ENCODE measurements around the gene KIF1B.

KIF1B gene

GRCh38 chr1:10209590-10209904 lies 823 bp upstream of the KIF1B start:
- peak overlapping the region; percentile 99 for H3K4me3 ChIP-seq (ENCODE audit: low read depth, low read length)
- TF ChIP-seq CTCF (IDR thresholded peaks at IDR 0.05; ENCODE audit: low read depth, low read length), result no peak

- TF ChIP-seq CTCF (IDR thresholded peaks at IDR 0.05; ENCODE audit: low read depth, low read length), result no peak
- H3K4me3 ChIP-seq (ENCODE audit: low read depth, low read length), result peak overlapping the region; percentile 99
Measured at GRCh38 chr1:10210841-10211804, 753 bp downstream of the KIF1B start.

- TF ChIP-seq CTCF (IDR thresholded peaks at IDR 0.05; ENCODE audit: low read depth, low read length), result no peak
- H3K4me3 ChIP-seq (ENCODE audit: low read depth, low read length), result peak overlapping the region; percentile 99
Measured at GRCh38 chr1:10211805-10212410, 1.5 kb downstream of the KIF1B start.

- peak overlapping the region; percentile 99 for H3K4me3 ChIP-seq (ENCODE audit: low read depth, low read length)
- no peak for TF ChIP-seq CTCF (IDR thresholded peaks at IDR 0.05; ENCODE audit: low read depth, low read length)
Measured at GRCh38 chr1:10212476-10212875, 2.1 kb downstream of the KIF1B start.

GRCh38 chr1:10213186-10213705 lies 2.9 kb downstream of the KIF1B start:
- TF ChIP-seq CTCF (IDR thresholded peaks at IDR 0.05; ENCODE audit: low read depth, low read length), result no peak
- H3K4me3 ChIP-seq (ENCODE audit: low read depth, low read length), result no peak overlapping the region

- TF ChIP-seq CTCF (IDR thresholded peaks at IDR 0.05; ENCODE audit: low read depth, low read length), result no peak
Measured at GRCh38 chr1:10216090-10216749, 5.8 kb downstream of the KIF1B start.

More at GRCh38 chr1:10216090-10216749, 5.8 kb downstream of the KIF1B start:
- no peak overlapping the region for H3K4me3 ChIP-seq (ENCODE audit: low read depth, low read length)
